SK-N-SH (cell line): ENCODE data around the gene TRAPPC8.

Experiments used
- ELF1 ChIP-seq: IDR thresholded peaks from 2 replicates; pipeline ENCODE4 v1.4.0; 2012
- EP300 ChIP-seq, 2 experiments: IDR thresholded peaks; 2 replicates each; pipeline versions ENCODE4 v1.4.0 to v1.6.1; 2012; ENCODE audit warnings: borderline replicate concordance in 1 of 2, low read depth in 1 of 2, low read length in 1 of 2
- EZH2phosphoT487 ChIP-seq: fragments of 200-600 bp; sonication (generic); IDR thresholded peaks from 2 replicates; pipeline ENCODE4 v1.6.1; 2017; ENCODE audit warnings: low read depth, mixed run types, mild to moderate bottlenecking, antibody characterized with exemption, moderate library complexity, borderline replicate concordance
- MXI1 ChIP-seq: IDR thresholded peaks from 2 replicates; pipeline ENCODE4 v1.6.1; 2012; ENCODE audit warnings: mild to moderate bottlenecking, low read depth, low read length, improper control_type of control experiment
- PBX3 ChIP-seq: IDR thresholded peaks from 2 replicates; pipeline ENCODE4; 2012
- POLR2AphosphoS5 ChIP-seq: IDR thresholded peaks from 2 replicates; pipeline ENCODE4 v1.6.1; 2012; ENCODE audit warnings: low read depth, low read length
- RAD21 ChIP-seq: IDR thresholded peaks from 2 replicates; pipeline ENCODE4 v1.6.1; 2012; ENCODE audit warnings: mild to moderate bottlenecking, low read length
- REST ChIP-seq: IDR thresholded peaks from 2 replicates; pipeline ENCODE4 v1.6.1; 2012; ENCODE audit warnings: mild to moderate bottlenecking, low read depth, low read length, moderate library complexity
- TAF1 ChIP-seq: IDR thresholded peaks from 2 replicates; pipeline ENCODE4 v1.6.1; 2012; ENCODE audit warnings: low read depth, mild to moderate bottlenecking, low read length, moderate library complexity, borderline replicate concordance
- ZBTB33 ChIP-seq: IDR thresholded peaks from 2 replicates; pipeline ENCODE4 v1.4.0; 2012; ENCODE audit warnings: low read depth, borderline replicate concordance
- TF ChIP-seq, protein P1 (sequence below): IDR thresholded peaks from 2 replicates; pipeline ENCODE4 v1.4.0; 2012; ENCODE audit warnings: low read depth
- TF ChIP-seq, protein P2 (sequence below): fragments of 200-600 bp; sonication (generic); IDR thresholded peaks from 2 replicates; pipeline ENCODE4 v1.6.1; 2017; ENCODE audit warnings: antibody characterized with exemption, mild to moderate bottlenecking, moderate library complexity
- TF ChIP-seq, protein P3 (sequence below): fragments of 150-350 bp; IDR thresholded peaks from 2 replicates; pipeline ENCODE4 v1.6.1; 2017; ENCODE audit warnings: antibody characterized with exemption, low read length, low read depth, borderline replicate concordance

GRCh38 chr18:31876707-31877106 is 66.2 kb downstream of the TRAPPC8 start:
- TF ChIP-seq, protein P1, sequence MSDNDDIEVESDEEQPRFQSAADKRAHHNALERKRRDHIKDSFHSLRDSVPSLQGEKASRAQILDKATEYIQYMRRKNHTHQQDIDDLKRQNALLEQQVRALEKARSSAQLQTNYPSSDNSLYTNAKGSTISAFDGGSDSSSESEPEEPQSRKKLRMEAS = no peak
- TF ChIP-seq, protein P2, sequence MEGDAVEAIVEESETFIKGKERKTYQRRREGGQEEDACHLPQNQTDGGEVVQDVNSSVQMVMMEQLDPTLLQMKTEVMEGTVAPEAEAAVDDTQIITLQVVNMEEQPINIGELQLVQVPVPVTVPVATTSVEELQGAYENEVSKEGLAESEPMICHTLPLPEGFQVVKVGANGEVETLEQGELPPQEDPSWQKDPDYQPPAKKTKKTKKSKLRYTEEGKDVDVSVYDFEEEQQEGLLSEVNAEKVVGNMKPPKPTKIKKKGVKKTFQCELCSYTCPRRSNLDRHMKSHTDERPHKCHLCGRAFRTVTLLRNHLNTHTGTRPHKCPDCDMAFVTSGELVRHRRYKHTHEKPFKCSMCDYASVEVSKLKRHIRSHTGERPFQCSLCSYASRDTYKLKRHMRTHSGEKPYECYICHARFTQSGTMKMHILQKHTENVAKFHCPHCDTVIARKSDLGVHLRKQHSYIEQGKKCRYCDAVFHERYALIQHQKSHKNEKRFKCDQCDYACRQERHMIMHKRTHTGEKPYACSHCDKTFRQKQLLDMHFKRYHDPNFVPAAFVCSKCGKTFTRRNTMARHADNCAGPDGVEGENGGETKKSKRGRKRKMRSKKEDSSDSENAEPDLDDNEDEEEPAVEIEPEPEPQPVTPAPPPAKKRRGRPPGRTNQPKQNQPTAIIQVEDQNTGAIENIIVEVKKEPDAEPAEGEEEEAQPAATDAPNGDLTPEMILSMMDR = no peak
- TF ChIP-seq PBX3 (no peak), POLR2AphosphoS5 (no peak), REST (no peak), EZH2phosphoT487 (no peak), EP300 (IDR thresholded peaks at IDR 0.05; ENCODE audit: borderline replicate concordance in 1 of 2, low read depth in 1 of 2, low read length in 1 of 2) (no peak), ZBTB33 (no peak), TAF1 (no peak), ELF1 (no peak), RAD21 (no peak), MXI1 (no peak)
- TF ChIP-seq, protein P3, sequence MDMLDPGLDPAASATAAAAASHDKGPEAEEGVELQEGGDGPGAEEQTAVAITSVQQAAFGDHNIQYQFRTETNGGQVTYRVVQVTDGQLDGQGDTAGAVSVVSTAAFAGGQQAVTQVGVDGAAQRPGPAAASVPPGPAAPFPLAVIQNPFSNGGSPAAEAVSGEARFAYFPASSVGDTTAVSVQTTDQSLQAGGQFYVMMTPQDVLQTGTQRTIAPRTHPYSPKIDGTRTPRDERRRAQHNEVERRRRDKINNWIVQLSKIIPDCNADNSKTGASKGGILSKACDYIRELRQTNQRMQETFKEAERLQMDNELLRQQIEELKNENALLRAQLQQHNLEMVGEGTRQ = no peak
